Panc1 (cell line): ENCODE results near the gene NFIB. TPM values are rescaled to one million over a fixed set of nuclear protein-coding genes. Genes with fewer than 3 reads are reported as not detected.

Experiments used
- ATAC-seq: fragments of 200-7000 bp; cut with Tn5 transposase; 2 replicates; pipeline ENCODE4 v1.9.1; 2020; ENCODE audit warnings: mild to moderate bottlenecking, moderate library complexity
- BruUV-seq: library from RNA; stranded (reverse); fragments of 400-500 nt; replicated peaks from 2 replicates; lab custom pipeline; 2021; lab: Mats Ljungman, UMichigan
- CTCF ChIA-PET: fragments of 300-600 bp; sonication (Branson Sonifier 250); formaldehyde crosslinking; loops from one replicate; lab custom pipeline; 2022; ENCODE audit warnings: antibody characterized with exemption; lab: Charles Lee
- POLR2A ChIA-PET: fragments of 300-600 bp; sonication (Branson Sonifier 250); formaldehyde crosslinking; loops from one replicate; lab custom pipeline; 2022; ENCODE audit warnings: antibody characterized with exemption; lab: Charles Lee
- DNase-seq: peaks from one replicate; pipeline ENCODE4 v3.0.0-alpha.2; 2010; ENCODE audit warnings: low read depth, low spot score
- H3K27ac ChIP-seq: 2 replicates; pipeline ENCODE4 v1.5.1; 2011; ENCODE audit warnings: mild to moderate bottlenecking, low read length, inconsistent platforms
- H3K27me3 ChIP-seq: fragments of 200-500 bp; sonication (Bioruptor generic); 2 replicates; pipeline ENCODE4 v1.6.0; 2014; ENCODE audit warnings: low read length, inconsistent platforms; ENCODE audit not compliant: control insufficient read depth, insufficient read depth
- H3K36me3 ChIP-seq: fragments of 200-500 bp; sonication (Bioruptor generic); 2 replicates; pipeline ENCODE4 v1.5.1; 2014; ENCODE audit warnings: inconsistent platforms, mild to moderate bottlenecking, low read length, moderate library complexity; ENCODE audit not compliant: control insufficient read depth, insufficient read depth
- H3K4me1 ChIP-seq: 2 replicates; pipeline ENCODE4 v1.5.1; 2011; ENCODE audit warnings: inconsistent platforms, mild to moderate bottlenecking, low read length, moderate library complexity; ENCODE audit not compliant: control insufficient read depth, insufficient read depth
- H3K4me3 ChIP-seq, 2 experiments: 2 replicates each; pipeline ENCODE4 v1.5.1; 2011 to 2012; ENCODE audit warnings: low read depth in 2 of 2, low read length in 2 of 2, mild to moderate bottlenecking in 2 of 2, inconsistent platforms in 1 of 2, moderate library complexity in 1 of 2
- H3K9me3 ChIP-seq: fragments of 200-500 bp; sonication (Bioruptor generic); 2 replicates; pipeline ENCODE4 v1.5.1; 2014; ENCODE audit warnings: low read depth, mild to moderate bottlenecking, inconsistent platforms, low read length, moderate library complexity; ENCODE audit not compliant: control insufficient read depth, insufficient read depth
- POLR2AphosphoS5 ChIP-seq: IDR thresholded peaks from 2 replicates; pipeline ENCODE4 v1.6.1; 2012; ENCODE audit warnings: mild to moderate bottlenecking, low read depth, low read length, moderate library complexity
- REST ChIP-seq, 2 experiments: IDR thresholded peaks; 2 replicates each; pipeline ENCODE4 v1.6.1; 2011 to 2012; ENCODE audit warnings: low read depth in 2 of 2, control low read depth in 1 of 2, low read length in 1 of 2, mild to moderate bottlenecking in 1 of 2, moderate library complexity in 1 of 2; ENCODE audit not compliant: insufficient read depth in 1 of 2
- SIN3A ChIP-seq: IDR thresholded peaks from 2 replicates; pipeline ENCODE4 v1.6.1; 2012; ENCODE audit warnings: low read depth, mild to moderate bottlenecking, low read length, moderate library complexity, borderline replicate concordance; ENCODE audit not compliant: insufficient read depth
- TCF7L2 ChIP-seq: IDR thresholded peaks from 2 replicates; pipeline ENCODE4 v1.6.1; 2011; ENCODE audit warnings: mild to moderate bottlenecking, low read depth, low read length, inconsistent platforms
- in situ Hi-C: cut with HindIII; loops from 2 replicates; pipeline ENCODE4 v1.10.0; 2016; ENCODE audit warnings: low sequenced_read_pairs, low pct_unique_long_range_greater_than_20kb
- intact Hi-C: fragments of 100-400 bp; cut with micrococcal nuclease; formaldehyde crosslinking; loops from one replicate; pipeline ENCODE4 v1.10.0; 2022; ENCODE audit not compliant: unreplicated experiment
- total RNA-seq: library from RNA; stranded (reverse); gene quantifications from one replicate; pipeline ENCODE4 v1.2.1, GENCODE V29; 2021; ENCODE audit not compliant: unreplicated experiment
- TF ChIP-seq, protein P1 (sequence below): fragments of 450-650 bp; IDR thresholded peaks from 2 replicates; pipeline ENCODE4 v1.5.1; 2017; ENCODE audit warnings: mild to moderate bottlenecking

The NFIB gene
- total RNA-seq, 1 experiment from 2014 or later = 26.7 TPM

- no peaks in the 10 kb centered on the region for H3K36me3 ChIP-seq
- peaks cover 30% of the 10 kb centered on the region for H3K4me1 ChIP-seq
- in situ Hi-C loops = no loop called here
- no peak overlapping the region for H3K4me3 ChIP-seq
- DNase-seq (no peak), ATAC-seq (no peak)
- no TSS peak for BruUV-seq
- intact Hi-C loops = no loop called here
- H3K9me3 ChIP-seq = no peaks in the 10 kb centered on the region
- CTCF ChIA-PET = no interaction called here
- TF ChIP-seq, protein P1, sequence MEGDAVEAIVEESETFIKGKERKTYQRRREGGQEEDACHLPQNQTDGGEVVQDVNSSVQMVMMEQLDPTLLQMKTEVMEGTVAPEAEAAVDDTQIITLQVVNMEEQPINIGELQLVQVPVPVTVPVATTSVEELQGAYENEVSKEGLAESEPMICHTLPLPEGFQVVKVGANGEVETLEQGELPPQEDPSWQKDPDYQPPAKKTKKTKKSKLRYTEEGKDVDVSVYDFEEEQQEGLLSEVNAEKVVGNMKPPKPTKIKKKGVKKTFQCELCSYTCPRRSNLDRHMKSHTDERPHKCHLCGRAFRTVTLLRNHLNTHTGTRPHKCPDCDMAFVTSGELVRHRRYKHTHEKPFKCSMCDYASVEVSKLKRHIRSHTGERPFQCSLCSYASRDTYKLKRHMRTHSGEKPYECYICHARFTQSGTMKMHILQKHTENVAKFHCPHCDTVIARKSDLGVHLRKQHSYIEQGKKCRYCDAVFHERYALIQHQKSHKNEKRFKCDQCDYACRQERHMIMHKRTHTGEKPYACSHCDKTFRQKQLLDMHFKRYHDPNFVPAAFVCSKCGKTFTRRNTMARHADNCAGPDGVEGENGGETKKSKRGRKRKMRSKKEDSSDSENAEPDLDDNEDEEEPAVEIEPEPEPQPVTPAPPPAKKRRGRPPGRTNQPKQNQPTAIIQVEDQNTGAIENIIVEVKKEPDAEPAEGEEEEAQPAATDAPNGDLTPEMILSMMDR = no peak
- TF ChIP-seq REST (IDR thresholded peaks at IDR 0.05; ENCODE audit: insufficient read depth in 1 of 2, low read depth in 2 of 2, low read length in 1 of 2) = no peak
- TF ChIP-seq TCF7L2 = no peak
- TF ChIP-seq SIN3A = no peak
- no peak for TF ChIP-seq POLR2AphosphoS5
- H3K27me3 ChIP-seq = no peaks in the 10 kb centered on the region
- peak overlapping the region; percentile 23; the same call in 1 of the 2 replicates for H3K27ac ChIP-seq
- POLR2A ChIA-PET = no interaction called here
Observed at GRCh38 chr9:14223081-14223480, 90.9 kb downstream of the NFIB start.

- no TSS peak for BruUV-seq
- in situ Hi-C loops = no loop called here
- POLR2A ChIA-PET = no interaction called here
- Histone ChIP-seq H3K27ac (peak overlapping the region; percentile 71), H3K27me3 (no peaks in the 10 kb centered on the region), H3K4me3 (no peak overlapping the region), H3K36me3 (no peaks in the 10 kb centered on the region), H3K4me1 (peaks cover 30% of the 10 kb centered on the region), H3K9me3 (no peaks in the 10 kb centered on the region)
- no peak for DNase-seq
- no peak for ATAC-seq
- no peak for TF ChIP-seq REST (IDR thresholded peaks at IDR 0.05; ENCODE audit: insufficient read depth in 1 of 2, low read depth in 2 of 2, low read length in 1 of 2)
- TF ChIP-seq SIN3A = no peak
- TF ChIP-seq, protein P1 = no peak
- TF ChIP-seq POLR2AphosphoS5 = no peak
- TF ChIP-seq TCF7L2 = no peak
- CTCF ChIA-PET = no interaction called here
- intact Hi-C loops = no loop called here
Observed at GRCh38 chr9:14222149-14222835, 91.6 kb downstream of the NFIB start.
